GM12865 (cell line): ENCODE data around the gene PIP5K1C.
A peak's percentile ranks its signal among the peaks of the same experiment; 100 is the strongest.

Experiments used
- DNase-seq: peaks from one replicate; pipeline ENCODE4 v3.0.0; 2010; ENCODE audit warnings: low read depth
- H3K4me3 ChIP-seq: 2 replicates; pipeline ENCODE4 v1.5.1; 2011; ENCODE audit warnings: mild to moderate bottlenecking, low read depth, low read length, control low read depth
- CTCF ChIP-seq: IDR thresholded peaks from 2 replicates; pipeline ENCODE4 v1.5.1; 2011; ENCODE audit warnings: low read length, control low read depth, low read depth, inconsistent platforms; ENCODE audit not compliant: insufficient read depth; ENCODE audit errors: missing control alignments

Gene PIP5K1C

GRCh38 chr19:3697671-3698385 lies 2.4 kb downstream of the PIP5K1C start:
- DNase-seq: no peak
- H3K4me3 ChIP-seq: peak overlapping the region; percentile 14; the same call in 1 of the 2 replicates
- TF ChIP-seq CTCF: no peak

DNA sequence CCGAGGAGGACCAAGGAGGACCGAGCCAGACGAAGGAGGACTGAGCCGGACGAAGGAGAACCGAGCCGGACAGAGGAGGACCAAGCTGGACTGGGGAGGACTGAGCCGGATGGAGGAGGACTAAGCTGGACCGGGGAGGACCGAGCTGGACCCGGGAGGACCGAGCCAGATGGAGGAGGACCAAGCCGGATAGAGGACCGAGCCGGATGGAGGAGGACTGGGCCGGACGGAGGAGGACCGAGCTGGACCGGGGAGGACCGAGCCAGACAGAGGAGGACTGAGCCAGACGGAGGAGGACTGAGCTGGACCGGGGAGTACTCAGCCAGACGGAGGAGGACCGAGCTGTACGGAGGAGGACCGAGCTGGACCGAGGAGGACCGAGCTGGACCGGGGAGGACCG lies 3.2 kb downstream of the PIP5K1C start:
- no peak for TF ChIP-seq CTCF
- DNase-seq: no peak
- no peak overlapping the region for H3K4me3 ChIP-seq

DNA sequence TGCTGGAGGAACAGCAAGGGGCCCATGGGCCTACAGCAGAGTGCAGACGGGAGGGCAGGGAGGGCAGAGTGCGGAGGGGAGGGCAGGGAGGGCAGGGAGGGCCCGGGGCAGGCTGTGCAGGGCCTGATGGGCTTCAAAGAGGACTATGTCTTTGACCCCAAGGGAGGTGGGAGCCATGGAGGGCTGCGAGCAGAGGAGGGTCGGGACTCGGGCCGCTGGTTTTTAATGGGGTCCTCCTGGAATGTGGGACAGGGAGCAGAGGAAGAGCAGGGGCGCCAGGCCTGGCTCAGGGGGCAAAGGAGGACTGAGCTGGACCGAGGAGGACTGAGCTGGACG lies 3.6 kb downstream of the PIP5K1C start:
- TF ChIP-seq CTCF: no peak
- DNase-seq: no peak
- H3K4me3 ChIP-seq: no peak overlapping the region

DNA sequence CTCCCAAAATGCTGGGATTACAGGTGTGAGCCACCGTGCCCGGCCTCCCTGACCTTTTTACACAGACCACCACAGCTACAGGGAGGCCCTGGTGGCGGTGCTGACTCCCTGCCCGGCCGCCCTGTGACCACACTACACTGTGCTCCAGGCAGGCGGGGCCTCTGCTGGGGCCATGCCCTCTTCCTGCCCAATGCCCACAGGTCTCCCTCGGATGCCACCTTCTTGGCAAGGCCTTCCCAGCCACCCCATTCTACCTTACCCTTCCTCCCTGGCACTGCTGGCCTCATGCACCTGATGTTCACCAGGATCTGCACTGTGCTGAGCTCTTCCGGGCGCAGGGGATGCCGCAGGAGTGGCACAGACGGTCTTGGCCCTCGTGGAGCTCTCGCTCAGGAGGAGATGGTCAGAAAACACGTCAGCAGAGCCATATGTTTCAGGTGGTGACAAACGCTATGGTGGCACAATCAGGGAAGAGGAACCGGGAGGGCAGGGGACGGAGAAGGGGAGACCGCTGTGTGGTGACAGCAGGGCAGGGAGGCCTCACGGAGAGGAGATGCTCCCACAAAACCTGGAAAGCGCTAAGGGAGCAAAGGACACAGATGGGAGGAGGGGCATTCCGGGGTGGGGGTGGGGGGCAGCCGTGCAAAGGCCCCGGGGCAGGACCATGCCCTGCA lies 4.1 kb downstream of the PIP5K1C start:
- no peak for DNase-seq
- H3K4me3 ChIP-seq: no peak overlapping the region
- no peak for TF ChIP-seq CTCF

GRCh38 chr19:3695124-3695733 lies 5.0 kb downstream of the PIP5K1C start:
- no peak for TF ChIP-seq CTCF
- no peak overlapping the region for H3K4me3 ChIP-seq
- DNase-seq: no peak

GRCh38 chr19:3694361-3695123 lies 5.7 kb downstream of the PIP5K1C start:
- TF ChIP-seq CTCF: no peak
- no peak for DNase-seq
- H3K4me3 ChIP-seq: no peak overlapping the region
